Sigmoid colon (tissue), 4 donors: ENCODE measurements around the gene MSH5.

Source experiments
- CTCF ChIP-seq, 4 experiments: fragments of 450-650 bp in 3 of 4; fragments of 200-600 bp in 1 of 4; IDR thresholded peaks; one replicate each; pipeline ENCODE4 v1.5.1; 2016 to 2019; ENCODE audit warnings: antibody characterized with exemption in 4 of 4, mild to moderate bottlenecking in 3 of 4, moderate library complexity in 2 of 4
- EP300 ChIP-seq, 4 donors: sonication (generic); formaldehyde crosslinking; IDR thresholded peaks; one replicate each; pipeline ENCODE4 v1.6.1; 2017; ENCODE audit warnings: antibody characterized with exemption in 4 of 4
- POLR2A ChIP-seq, 2 donors: fragments of 450-650 bp; IDR thresholded peaks; one replicate each; pipeline ENCODE4 v1.6.1; 2016; ENCODE audit warnings: antibody characterized with exemption in 2 of 2, mild to moderate bottlenecking in 2 of 2, moderate library complexity in 2 of 2
- POLR2AphosphoS5 ChIP-seq, 4 donors: sonication (generic); formaldehyde crosslinking; IDR thresholded peaks; one replicate each; pipeline ENCODE4 v1.6.1; 2017; ENCODE audit warnings: antibody characterized with exemption in 4 of 4

DNA sequence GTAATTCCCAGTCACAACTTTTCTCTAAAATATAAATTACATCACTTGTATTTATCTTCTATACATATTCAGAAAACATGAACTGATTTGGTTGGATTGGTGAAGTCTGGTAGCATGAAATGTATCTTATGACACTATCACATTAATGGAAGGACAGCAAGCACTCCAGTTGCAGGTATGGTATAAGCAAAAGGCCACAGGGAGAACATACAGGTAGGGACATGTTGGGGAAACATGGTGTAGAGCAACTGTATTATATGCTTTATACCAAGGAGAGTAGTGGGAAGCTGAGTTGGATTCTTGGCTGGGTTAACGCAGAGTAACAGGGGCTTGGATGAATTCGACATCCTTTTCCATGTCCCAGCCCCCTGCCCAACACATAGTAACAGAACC lies 57.2 kb downstream of the MSH5 start:
- TF ChIP-seq CTCF (IDR thresholded peaks at IDR 0.05), result no peak
- no peak for TF ChIP-seq POLR2AphosphoS5 (IDR thresholded peaks at IDR 0.05)
- no peak for TF ChIP-seq POLR2A (IDR thresholded peaks at IDR 0.05)
- TF ChIP-seq EP300 (IDR thresholded peaks at IDR 0.05), result no peak
